GM10266 (cell line): ENCODE measurements around the gene GOLGA2.
"Not testable (repeated sequence)": the region's sequence is repeated elsewhere in the genome, so short reads cannot be mapped to it uniquely, and the experiment has no call there.

Experiments
- DNase-seq: peaks from one replicate; pipeline ENCODE4 v3.0.0; 2012; ENCODE audit errors: extremely low spot score
- CTCF ChIP-seq: IDR thresholded peaks from 2 replicates; pipeline ENCODE4 v1.5.1; 2012; ENCODE audit warnings: mild to moderate bottlenecking, low read depth; ENCODE audit not compliant: control insufficient read depth, insufficient read depth; ENCODE audit errors: missing control alignments

GOLGA2 gene

GRCh38 chr9:128232528-128233428 is 43.0 kb downstream of the GOLGA2 start:
- TF ChIP-seq CTCF, result no peak
- DNase-seq, result no peak

DNA sequence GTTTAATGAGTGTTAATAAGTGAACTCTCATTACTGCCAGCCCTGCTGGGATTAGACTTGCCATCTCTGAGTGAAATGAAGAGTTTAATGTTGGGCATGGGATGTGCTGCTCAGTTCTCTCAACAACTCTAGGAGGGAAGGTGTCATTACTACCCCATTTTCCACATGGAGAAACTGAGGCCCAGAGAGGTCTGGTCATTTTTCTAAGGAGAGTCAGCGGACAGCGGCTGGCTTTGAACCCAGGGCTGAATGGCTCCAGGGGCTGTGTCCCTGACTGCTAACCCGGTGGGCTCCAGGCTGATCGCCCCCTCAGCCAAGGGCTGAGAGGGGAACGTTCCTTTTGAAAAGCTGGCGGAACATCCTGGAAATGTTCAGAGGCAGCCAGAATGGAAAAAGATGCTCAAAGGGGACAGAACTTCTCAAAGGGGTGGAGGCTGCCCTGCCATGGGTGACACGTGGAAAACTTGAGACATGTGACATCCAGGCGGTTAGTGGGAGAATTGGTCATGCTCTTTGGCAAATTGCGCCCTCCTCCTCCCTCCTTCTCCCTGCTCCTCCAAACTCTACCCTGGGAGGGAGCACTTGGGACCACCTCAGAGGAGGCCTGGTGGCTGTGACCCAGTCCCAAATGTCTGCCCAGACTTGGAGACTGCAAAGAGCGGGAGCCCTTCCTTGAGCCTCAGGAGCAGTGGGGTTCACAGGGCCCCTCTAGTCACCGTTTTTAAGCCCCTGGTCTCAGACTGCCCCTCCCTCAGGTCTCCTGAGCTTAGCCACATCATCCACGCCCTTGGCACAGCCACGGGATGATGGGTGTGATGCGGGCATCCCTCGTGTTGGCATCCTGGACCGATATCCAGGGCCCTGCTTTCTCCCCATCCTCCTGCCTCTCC is 43.9 kb downstream of the GOLGA2 start:
- no peak for DNase-seq
- no peak for TF ChIP-seq CTCF

GRCh38 chr9:128230897-128231296 is 44.9 kb downstream of the GOLGA2 start:
- DNase-seq, result not testable (repeated sequence)

GRCh38 chr9:128226412-128226801 is 49.4 kb downstream of the GOLGA2 start:
- no peak for DNase-seq
- no peak for TF ChIP-seq CTCF

GRCh38 chr9:128225770-128226411 is 49.9 kb downstream of the GOLGA2 start:
- no peak for DNase-seq
- no peak for TF ChIP-seq CTCF

DNA sequence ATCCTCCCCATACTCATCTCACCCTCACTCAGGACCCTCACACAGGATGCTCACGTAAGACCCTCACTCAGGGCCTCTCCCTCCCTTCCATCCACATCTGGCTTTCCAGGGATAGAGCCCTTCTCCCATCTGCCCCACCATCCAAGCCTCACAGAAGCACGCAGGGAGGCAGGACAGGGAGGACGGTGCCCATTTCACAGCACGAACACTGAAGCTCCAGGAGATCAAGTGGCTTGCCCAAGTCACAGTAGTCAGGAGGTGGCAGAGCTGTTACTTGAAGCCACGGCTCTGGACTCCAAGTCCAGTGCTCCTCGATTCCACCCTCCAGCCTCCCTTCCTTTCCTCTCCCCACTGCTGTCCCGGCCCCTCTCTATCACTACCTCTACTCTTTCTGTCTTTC is 50.9 kb downstream of the GOLGA2 start:
- DNase-seq, result no peak
- no peak for TF ChIP-seq CTCF

DNA sequence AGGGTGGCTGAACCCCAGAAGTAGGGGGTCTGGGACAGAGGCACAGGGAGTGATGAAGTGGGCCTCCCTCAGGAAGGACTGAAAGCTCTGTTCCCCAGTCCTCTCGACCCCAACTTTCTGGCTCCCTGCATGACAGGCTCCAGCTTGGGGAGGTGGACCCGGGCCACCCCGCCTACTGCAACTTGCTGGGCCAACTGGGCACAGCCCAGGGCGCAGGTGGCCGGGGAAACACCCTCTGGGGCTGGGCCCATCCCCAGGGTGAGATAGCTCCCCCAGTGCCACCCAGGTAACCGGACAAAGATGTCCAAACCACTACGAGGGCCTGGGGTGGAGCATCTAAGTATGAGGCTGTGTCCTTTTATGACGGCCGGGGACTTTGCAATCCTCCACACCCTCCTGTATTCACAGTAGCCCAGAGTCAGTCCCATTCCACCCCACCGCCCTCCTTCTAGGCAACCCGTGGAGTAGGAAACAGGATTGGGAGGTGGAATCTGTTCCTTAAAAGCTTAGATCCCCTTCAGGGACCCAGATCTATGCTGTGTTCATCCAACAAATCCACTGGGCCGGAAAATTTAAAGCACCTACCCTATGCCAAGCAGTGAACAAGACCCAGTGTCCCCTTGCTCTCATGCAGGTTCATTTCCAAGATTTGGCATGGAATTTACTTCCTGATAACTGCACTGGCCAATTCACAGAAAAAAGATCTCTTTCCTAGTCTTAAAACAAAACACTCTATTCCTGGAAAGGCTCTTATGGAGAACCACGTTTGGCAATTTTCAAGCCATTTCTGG is 52.7 kb downstream of the GOLGA2 start:
- TF ChIP-seq CTCF, result no peak

More for the DNA sequence above, 52.7 kb downstream of the GOLGA2 start:
- DNase-seq, result no peak
